Activated CD4-positive, alpha-beta memory T cell treated with anti-CD3 and anti-CD28 coated beads for 36 hours (primary cell): ENCODE measurements around the gene PGBD5. TPM values are rescaled to one million over a fixed set of nuclear protein-coding genes. Genes with fewer than 3 reads are reported as not detected.

ENCODE experiments used
- CTCF ChIA-PET: fragments of 350-600 bp; sonication (Branson Sonifier 250); formaldehyde crosslinking; loops from one replicate; lab custom pipeline; 2021; ENCODE audit warnings: antibody characterized with exemption, inconsistent platforms; lab: Charles Lee
- POLR2A ChIA-PET: fragments of 350-600 bp; sonication (Branson Sonifier 250); formaldehyde crosslinking; loops from one replicate; lab custom pipeline; 2021; ENCODE audit warnings: antibody characterized with exemption; lab: Charles Lee
- DNase-seq: peaks from one replicate; pipeline ENCODE4 v3.0.0-alpha.2; 2020
- H3K27ac Mint-ChIP-seq: one replicate; pipeline ENCODE4 v1.8.0; 2021; ENCODE audit warnings: mixed read lengths
- H3K27me3 Mint-ChIP-seq: one replicate; pipeline ENCODE4 v1.8.0; 2021; ENCODE audit warnings: mixed read lengths
- H3K36me3 Mint-ChIP-seq: one replicate; pipeline ENCODE4 v1.8.0; 2021; ENCODE audit warnings: mixed read lengths
- H3K4me1 Mint-ChIP-seq: one replicate; pipeline ENCODE4 v1.8.0; 2021; ENCODE audit warnings: low read depth, mixed read lengths
- H3K4me3 Mint-ChIP-seq: one replicate; pipeline ENCODE4 v1.8.0; 2021; ENCODE audit warnings: mild to moderate bottlenecking, mixed read lengths
- H3K9me3 Mint-ChIP-seq: one replicate; pipeline ENCODE4 v1.8.0; 2021; ENCODE audit warnings: mixed read lengths
- intact Hi-C: fragments of 100-400 bp; cut with micrococcal nuclease; formaldehyde crosslinking; loops from one replicate; pipeline ENCODE4 v1.15.1; 2023
- total RNA-seq, 2 experiments: library from RNA; stranded (reverse); gene quantifications; one replicate each; pipeline ENCODE4 v1.2.3, GENCODE V29; 2021

The PGBD5 gene
- total RNA-seq, 2 experiments from 2014 or later, result 0.02 TPM; not detected in 1

- intact Hi-C loops, result loop anchor here (1.0 to 5.0 kb wide), 4 partner anchors 142 to 1051 kb away; no protein-coding TSS in a partner anchor
- ChIA-PET POLR2A (no interaction called here), CTCF (interaction anchor here (1.9 to 5.3 kb wide), 3 partner anchors 40 to 649 kb away, joined by 5 to 23 read pairs (median 15); no protein-coding TSS in a partner anchor)
- H3K27ac Mint-ChIP-seq, result no peak overlapping the region
- no peaks in the 10 kb centered on the region for H3K36me3 Mint-ChIP-seq
- no peak overlapping the region for H3K4me3 Mint-ChIP-seq
- peaks cover 14% of the 10 kb centered on the region for H3K4me1 Mint-ChIP-seq
- DNase-seq, result no peak
- peaks cover 6% of the 10 kb centered on the region for H3K27me3 Mint-ChIP-seq
- H3K9me3 Mint-ChIP-seq, result no peaks in the 10 kb centered on the region
These were observed 116.4 kb downstream of the PGBD5 start for GRCh38 chr1:230309646-230310177.

GRCh38 chr1:230308821-230309220, 117.3 kb downstream of the PGBD5 start:
- no peaks in the 10 kb centered on the region for H3K36me3 Mint-ChIP-seq
- peaks cover 6% of the 10 kb centered on the region for H3K27me3 Mint-ChIP-seq
- H3K4me3 Mint-ChIP-seq, result no peak overlapping the region
- POLR2A ChIA-PET, result no interaction called here
- H3K4me1 Mint-ChIP-seq, result peaks cover 20% of the 10 kb centered on the region
- no peak overlapping the region for H3K27ac Mint-ChIP-seq
- no peak for DNase-seq
- CTCF ChIA-PET, result interaction anchor here (1.9 to 5.3 kb wide), 3 partner anchors 39 to 648 kb away, joined by 5 to 23 read pairs (median 15); no protein-coding TSS in a partner anchor
- H3K9me3 Mint-ChIP-seq, result no peaks in the 10 kb centered on the region
- intact Hi-C loops, result loop anchor here (5.0 kb wide), 1 partner anchor 142 kb away; no protein-coding TSS in a partner anchor

GRCh38 chr1:230308039-230308438, 118.1 kb downstream of the PGBD5 start:
- no peak for DNase-seq
- peaks cover 6% of the 10 kb centered on the region for H3K27me3 Mint-ChIP-seq
- ChIA-PET CTCF (interaction anchor here (1.9 to 5.3 kb wide), 2 partner anchors 38 to 647 kb away, joined by 5 to 23 read pairs; no protein-coding TSS in a partner anchor), POLR2A (no interaction called here)
- H3K4me3 Mint-ChIP-seq, result no peak overlapping the region
- H3K36me3 Mint-ChIP-seq, result no peaks in the 10 kb centered on the region
- intact Hi-C loops, result loop anchor here (5.0 kb wide), 1 partner anchor 141 kb away; no protein-coding TSS in a partner anchor
- H3K27ac Mint-ChIP-seq, result no peak overlapping the region
- H3K9me3 Mint-ChIP-seq, result no peaks in the 10 kb centered on the region
- peaks cover 27% of the 10 kb centered on the region for H3K4me1 Mint-ChIP-seq

GRCh38 chr1:230307213-230307612, 118.9 kb downstream of the PGBD5 start:
- Mint-ChIP-seq H3K27me3 (peaks cover 9% of the 10 kb centered on the region), H3K4me1 (peaks cover 27% of the 10 kb centered on the region), H3K9me3 (no peaks in the 10 kb centered on the region), H3K27ac (no peak overlapping the region), H3K36me3 (no peaks in the 10 kb centered on the region), H3K4me3 (no peak overlapping the region)
- no peak for DNase-seq
- POLR2A ChIA-PET, result no interaction called here
- intact Hi-C loops, result loop anchor here (2.0 to 5.0 kb wide), 3 partner anchors 66 to 748 kb away; partner anchors contain the start of gene ABCB10
- CTCF ChIA-PET, result interaction anchor here (1.8 to 5.3 kb wide), 3 partner anchors 98 to 646 kb away, joined by 5 to 23 read pairs (median 7); no protein-coding TSS in a partner anchor

- Mint-ChIP-seq H3K27me3 (peaks cover 6% of the 10 kb centered on the region), H3K4me3 (no peak overlapping the region), H3K36me3 (no peaks in the 10 kb centered on the region), H3K9me3 (no peaks in the 10 kb centered on the region), H3K4me1 (peaks cover 27% of the 10 kb centered on the region), H3K27ac (no peak overlapping the region)
- ChIA-PET POLR2A (interaction anchor here (0.7 kb wide), 1 partner anchor 35 kb away, joined by 4 read pairs; no protein-coding TSS in a partner anchor), CTCF (interaction anchor here (0.8 to 5.3 kb wide), 8 partner anchors 8 to 645 kb away, joined by 3 to 23 read pairs (median 3); no protein-coding TSS in a partner anchor)
- peak; percentile 79 for DNase-seq
- intact Hi-C loops, result loop anchor here (1.0 to 5.0 kb wide), 5 partner anchors 65 to 747 kb away; partner anchors contain the start of gene ABCB10
These were observed 120.0 kb downstream of the PGBD5 start for GRCh38 chr1:230306169-230306568.

- Mint-ChIP-seq H3K27ac (no peak overlapping the region), H3K27me3 (peaks cover 2% of the 10 kb centered on the region), H3K4me1 (peaks cover 25% of the 10 kb centered on the region), H3K9me3 (no peaks in the 10 kb centered on the region), H3K36me3 (no peaks in the 10 kb centered on the region), H3K4me3 (no peak overlapping the region)
- no peak for DNase-seq
- intact Hi-C loops, result loop anchor here (2.0 kb wide), 1 partner anchor 33 kb away; no protein-coding TSS in a partner anchor
- ChIA-PET POLR2A (no interaction called here), CTCF (no interaction called here)
These were observed 122.3 kb downstream of the PGBD5 start for GRCh38 chr1:230303822-230304221.

- ChIA-PET POLR2A (no interaction called here), CTCF (no interaction called here)
- intact Hi-C loops, result no loop called here
- H3K27me3 Mint-ChIP-seq, result peaks cover 2% of the 10 kb centered on the region
- no peaks in the 10 kb centered on the region for H3K9me3 Mint-ChIP-seq
- H3K4me1 Mint-ChIP-seq, result peaks cover 25% of the 10 kb centered on the region
- no peak for DNase-seq
- H3K27ac Mint-ChIP-seq, result no peak overlapping the region
- H3K36me3 Mint-ChIP-seq, result no peaks in the 10 kb centered on the region
- H3K4me3 Mint-ChIP-seq, result no peak overlapping the region
These were observed 123.1 kb downstream of the PGBD5 start for GRCh38 chr1:230303069-230303468.

GRCh38 chr1:230301822-230302221, 124.3 kb downstream of the PGBD5 start:
- intact Hi-C loops, result no loop called here
- Mint-ChIP-seq H3K36me3 (no peaks in the 10 kb centered on the region), H3K4me3 (no peak overlapping the region), H3K4me1 (peaks cover 21% of the 10 kb centered on the region), H3K27me3 (peaks cover 2% of the 10 kb centered on the region), H3K9me3 (no peaks in the 10 kb centered on the region), H3K27ac (no peak overlapping the region)
- ChIA-PET CTCF (interaction anchor here (0.7 kb wide), 1 partner anchor 641 kb away, joined by 3 read pairs; no protein-coding TSS in a partner anchor), POLR2A (no interaction called here)
- no peak for DNase-seq

- no peak overlapping the region for H3K4me3 Mint-ChIP-seq
- H3K4me1 Mint-ChIP-seq, result peaks cover 16% of the 10 kb centered on the region
- ChIA-PET POLR2A (no interaction called here), CTCF (no interaction called here)
- no peak for DNase-seq
- peaks cover 2% of the 10 kb centered on the region for H3K27me3 Mint-ChIP-seq
- no peaks in the 10 kb centered on the region for H3K9me3 Mint-ChIP-seq
- intact Hi-C loops, result no loop called here
- no peaks in the 10 kb centered on the region for H3K36me3 Mint-ChIP-seq
- no peak overlapping the region for H3K27ac Mint-ChIP-seq
These were observed 124.8 kb downstream of the PGBD5 start for GRCh38 chr1:230301322-230301721.

GRCh38 chr1:230300322-230301301, 125.5 kb downstream of the PGBD5 start:
- ChIA-PET POLR2A (no interaction called here), CTCF (no interaction called here)
- intact Hi-C loops, result no loop called here
- no peak for DNase-seq
- H3K27ac Mint-ChIP-seq, result no peak overlapping the region
- H3K27me3 Mint-ChIP-seq, result peaks cover 2% of the 10 kb centered on the region
- no peaks in the 10 kb centered on the region for H3K36me3 Mint-ChIP-seq
- peaks cover 13% of the 10 kb centered on the region for H3K4me1 Mint-ChIP-seq
- no peaks in the 10 kb centered on the region for H3K9me3 Mint-ChIP-seq
- H3K4me3 Mint-ChIP-seq, result no peak overlapping the region

GRCh38 chr1:230299191-230300006, 126.7 kb downstream of the PGBD5 start:
- CTCF ChIA-PET, result no interaction called here
- DNase-seq, result no peak
- no peaks in the 10 kb centered on the region for H3K9me3 Mint-ChIP-seq
- POLR2A ChIA-PET, result no interaction called here
- peaks cover 2% of the 10 kb centered on the region for H3K27me3 Mint-ChIP-seq
- H3K27ac Mint-ChIP-seq, result no peak overlapping the region
- H3K4me1 Mint-ChIP-seq, result peaks cover 13% of the 10 kb centered on the region
- no peak overlapping the region for H3K4me3 Mint-ChIP-seq
- intact Hi-C loops, result no loop called here
- H3K36me3 Mint-ChIP-seq, result no peaks in the 10 kb centered on the region
